HepG2 (cell line): ENCODE data around the gene HTATSF1. TPM values are rescaled to one million over a fixed set of nuclear protein-coding genes. Genes with fewer than 3 reads are reported as not detected.

Source experiments
- ATAC-seq: fragments of 200-7000 bp; cut with Tn5 transposase; 3 replicates; pipeline ENCODE4 v1.9.1; 2020; ENCODE audit warnings: mild to moderate bottlenecking, moderate library complexity
- BruUV-seq: library from RNA; stranded (reverse); fragments of 400-500 nt; replicated peaks from 2 replicates; lab custom pipeline; 2021; lab: Mats Ljungman, UMichigan
- CTCF ChIA-PET: fragments of 300-600 bp; formaldehyde crosslinking; extraction: SDS; loops from one replicate; lab custom pipeline; 2021; ENCODE audit warnings: low total read pairs, inconsistent platforms, low intra/inter-chr PET ratio; lab: Yijun Ruan, JAX
- POLR2A ChIA-PET: fragments of 350-600 bp; sonication (Branson Sonifier 250); formaldehyde crosslinking; loops from one replicate; lab custom pipeline; 2020; ENCODE audit warnings: antibody characterized with exemption, inconsistent platforms; lab: Yijun Ruan, JAX
- DNase-seq: peaks from one replicate; pipeline ENCODE4 v3.0.0-alpha.2; 2015; ENCODE audit warnings: low spot score
- FAIRE-seq: peaks from 3 replicates; lab custom pipeline; 2011; peaks lifted over from hg19 to GRCh38; lab: Jason Lieb, UNC
- H2AFZ ChIP-seq: one replicate; pipeline ENCODE4 v1.6.1; 2011; ENCODE audit warnings: low read length, inconsistent platforms
- H3K27ac ChIP-seq: fragments of 300-600 bp; 3 replicates; pipeline ENCODE4 v1.8.0; 2011; ENCODE audit warnings: mixed run types, mild to moderate bottlenecking, mixed read lengths, low read length, inconsistent platforms; ENCODE audit not compliant: insufficient read depth; ENCODE audit errors: extremely low read length
- H3K27me3 ChIP-seq, 2 experiments: fragments of 200-600 bp in 1 of 2; 2 replicates in 1 of 2; 3 replicates in 1 of 2; pipeline versions ENCODE4 v1.6.0 to v1.8.0; 2011; ENCODE audit warnings: low read length in 2 of 2, mild to moderate bottlenecking in 2 of 2, moderate library complexity in 2 of 2, inconsistent platforms in 1 of 2; ENCODE audit not compliant: insufficient read depth in 2 of 2, control insufficient read depth in 1 of 2
- H3K36me3 ChIP-seq, 2 experiments: fragments of 200-600 bp in 1 of 2; replicated peaks in 1 of 2; 2 replicates in 1 of 2; 3 replicates in 1 of 2; pipeline versions ENCODE4 v1.5.1 to v1.8.0; 2011; ENCODE audit warnings: low read length in 2 of 2, inconsistent platforms in 1 of 2; ENCODE audit not compliant: insufficient read depth in 2 of 2, control insufficient read depth in 1 of 2
- H3K4me1 ChIP-seq: 2 replicates; pipeline ENCODE4 v1.5.1; 2012; ENCODE audit warnings: low read length, inconsistent platforms; ENCODE audit not compliant: insufficient read depth
- H3K4me2 ChIP-seq: 2 replicates; pipeline ENCODE4 v1.6.0; 2011; ENCODE audit warnings: low read depth, low read length, inconsistent platforms
- H3K4me3 ChIP-seq, 3 experiments: fragments of 200-600 bp in 1 of 3; sonication (generic), shearing (Covaris generic) in 1 of 3; replicated peaks in 1 of 3; 2 replicates each; pipeline ENCODE4 v1.5.1; 2011 to 2016; ENCODE audit warnings: low read length in 3 of 3, inconsistent platforms in 2 of 3, low read depth in 2 of 3, mild to moderate bottlenecking in 2 of 3, control low read depth in 1 of 3, mixed read lengths in 1 of 3; ENCODE audit not compliant: insufficient read depth in 1 of 3
- H3K79me2 ChIP-seq: one replicate; pipeline ENCODE4 v1.6.1; 2011; ENCODE audit warnings: low read length, inconsistent platforms; ENCODE audit not compliant: insufficient read depth
- H3K9ac ChIP-seq: 2 replicates; pipeline ENCODE4 v1.6.0; 2011; ENCODE audit warnings: mild to moderate bottlenecking, low read depth, low read length, inconsistent platforms; ENCODE audit not compliant: insufficient read depth
- H3K9me3 ChIP-seq: 2 replicates; pipeline ENCODE4 v1.5.1; 2012; ENCODE audit warnings: mild to moderate bottlenecking, low read length
- H4K20me1 ChIP-seq: 2 replicates; pipeline ENCODE4 v1.6.0; 2011; ENCODE audit warnings: inconsistent platforms, mild to moderate bottlenecking, low read length, moderate library complexity; ENCODE audit not compliant: insufficient read depth
- ATF1 ChIP-seq: IDR thresholded peaks from 2 replicates; pipeline ENCODE4 v1.6.1; 2016; ENCODE audit warnings: mild to moderate bottlenecking, control low read depth
- ATF7-NPFF ChIP-seq: sonication (generic); formaldehyde crosslinking; IDR thresholded peaks from 2 replicates; pipeline ENCODE4 v1.8.1; 2023; ENCODE audit warnings: mild to moderate bottlenecking, low read depth, missing genetic modification reagents, moderate library complexity
- GPN1 ChIP-seq: sonication (generic); formaldehyde crosslinking; IDR thresholded peaks from 2 replicates; pipeline ENCODE4 v1.5.1; 2020; ENCODE audit warnings: missing genetic modification reagents, borderline replicate concordance
- KDM4B ChIP-seq: sonication (generic); formaldehyde crosslinking; IDR thresholded peaks from 2 replicates; pipeline ENCODE4 v1.4.0; 2020; ENCODE audit warnings: missing genetic modification reagents
- MYNN ChIP-seq: sonication (generic); formaldehyde crosslinking; IDR thresholded peaks from 2 replicates; pipeline ENCODE4 v1.4.0; 2020; ENCODE audit warnings: mild to moderate bottlenecking, low read depth, missing genetic modification reagents
- NR3C1 ChIP-seq: sonication (generic); formaldehyde crosslinking; IDR thresholded peaks from 2 replicates; pipeline ENCODE4 v1.4.0; 2020; ENCODE audit warnings: missing genetic modification reagents
- PAX8 ChIP-seq: sonication (generic); formaldehyde crosslinking; IDR thresholded peaks from 2 replicates; pipeline ENCODE4 v1.8.0; 2022; ENCODE audit warnings: mild to moderate bottlenecking, missing genetic modification reagents, borderline replicate concordance
- YEATS4 ChIP-seq: sonication (generic); formaldehyde crosslinking; IDR thresholded peaks from 2 replicates; pipeline ENCODE4 v1.4.0; 2020; ENCODE audit warnings: missing genetic modification reagents, borderline replicate concordance
- ZNF136 ChIP-seq: sonication (generic); formaldehyde crosslinking; IDR thresholded peaks from 2 replicates; pipeline ENCODE4 v1.8.1; 2022; ENCODE audit warnings: low read depth, mild to moderate bottlenecking, moderate library complexity, missing genetic modification reagents
- ZNF34 ChIP-seq: sonication (generic); formaldehyde crosslinking; IDR thresholded peaks from 2 replicates; pipeline ENCODE4 v1.4.0; 2020; ENCODE audit warnings: mild to moderate bottlenecking, missing genetic modification reagents, borderline replicate concordance
- ZNF430 ChIP-seq: sonication (generic); formaldehyde crosslinking; IDR thresholded peaks from 2 replicates; pipeline ENCODE4 v1.9.0; 2021; ENCODE audit warnings: mild to moderate bottlenecking, missing genetic modification reagents
- ZNF484 ChIP-seq: sonication (generic); formaldehyde crosslinking; IDR thresholded peaks from 2 replicates; pipeline ENCODE4 v1.5.1; 2020; ENCODE audit warnings: mild to moderate bottlenecking, low read depth, missing genetic modification reagents, borderline replicate concordance
- ZSCAN12 ChIP-seq: sonication (generic); formaldehyde crosslinking; IDR thresholded peaks from 2 replicates; pipeline ENCODE4 v1.9.0; 2021; ENCODE audit warnings: mild to moderate bottlenecking, missing genetic modification reagents
- WGBS: methylation state at CpG from one replicate; pipeline ENCODE4 v1.1.6; 2017; ENCODE audit warnings: low lambda C conversion rate; 5-methylcytosine and 5-hydroxymethylcytosine counted together
- in situ Hi-C: cut with HindIII; loops from 2 replicates; pipeline ENCODE4 v1.10.0; 2017; ENCODE audit warnings: low pct_unique_long_range_greater_than_20kb; ENCODE audit not compliant: extremely low pct_ligation_motif_present
- intact Hi-C: fragments of 100-400 bp; cut with micrococcal nuclease; formaldehyde crosslinking; loops from one replicate; pipeline ENCODE4 v1.10.0; 2022; ENCODE audit not compliant: unreplicated experiment
- polyA plus RNA-seq, 8 experiments: library from polyadenylated mRNA; depleted of rRNA in 3 of 8; stranded (reverse) in 7 of 8; unstranded in 1 of 8; fragments of >200 nt; fragmentation: Illumina TruSeq in 4 of 8; extraction: Trizol in 4 of 8; gene quantifications; 2 replicates each; pipeline versions ENCODE4 v1.2.1 to v1.2.3, GENCODE V29; 2011 to 2016; ENCODE audit warnings: low read depth in 4 of 8, missing spikeins in 1 of 8, mixed read lengths in 1 of 8; ENCODE audit not compliant: insufficient read depth in 1 of 8
- total RNA-seq, 5 experiments: library from RNA; depleted of rRNA; stranded (reverse); fragments of >200 nt; fragmentation: Illumina TruSeq; extraction: Trizol; gene quantifications; 2 replicates each; pipeline ENCODE4 v1.2.3, GENCODE V29; 2016; ENCODE audit warnings: low read depth in 1 of 5
- TF ChIP-seq, protein P1 (sequence below): sonication (generic); formaldehyde crosslinking; IDR thresholded peaks from 2 replicates; pipeline ENCODE4 v1.5.1; 2020; ENCODE audit warnings: missing genetic modification reagents, mild to moderate bottlenecking, borderline replicate concordance
- TF ChIP-seq, protein P2 (sequence below): sonication (generic); formaldehyde crosslinking; IDR thresholded peaks from 2 replicates; pipeline ENCODE4 v1.5.0; 2020; ENCODE audit warnings: missing genetic modification reagents, mild to moderate bottlenecking, borderline replicate concordance

Gene HTATSF1
- total and polyA plus RNA-seq, 2 of the 13 experiments (the other 11 are each of a cell fraction or from before 2014, with no cell fraction given): 0.57 to 40.5 TPM

DNA sequence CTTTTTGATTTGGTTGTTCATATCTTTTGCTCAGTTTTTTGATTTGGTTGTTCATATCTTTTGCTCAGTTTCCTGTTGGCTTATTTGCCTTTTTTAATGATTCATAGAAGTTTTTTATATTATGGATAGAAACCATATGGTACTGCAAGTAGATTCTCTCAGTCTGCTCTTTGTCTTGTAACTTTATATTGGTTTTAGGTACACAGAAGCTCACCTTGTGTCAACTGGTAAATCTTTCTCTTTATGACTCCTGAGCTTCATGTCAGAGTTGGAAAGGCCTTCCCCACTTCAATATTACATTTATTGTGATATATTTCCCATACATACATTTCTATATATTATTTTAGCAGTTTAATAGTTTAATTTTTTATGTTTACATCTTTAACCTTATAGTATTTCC is 26.4 kb downstream of the HTATSF1 start:
- in situ Hi-C loops: no loop called here

DNA sequence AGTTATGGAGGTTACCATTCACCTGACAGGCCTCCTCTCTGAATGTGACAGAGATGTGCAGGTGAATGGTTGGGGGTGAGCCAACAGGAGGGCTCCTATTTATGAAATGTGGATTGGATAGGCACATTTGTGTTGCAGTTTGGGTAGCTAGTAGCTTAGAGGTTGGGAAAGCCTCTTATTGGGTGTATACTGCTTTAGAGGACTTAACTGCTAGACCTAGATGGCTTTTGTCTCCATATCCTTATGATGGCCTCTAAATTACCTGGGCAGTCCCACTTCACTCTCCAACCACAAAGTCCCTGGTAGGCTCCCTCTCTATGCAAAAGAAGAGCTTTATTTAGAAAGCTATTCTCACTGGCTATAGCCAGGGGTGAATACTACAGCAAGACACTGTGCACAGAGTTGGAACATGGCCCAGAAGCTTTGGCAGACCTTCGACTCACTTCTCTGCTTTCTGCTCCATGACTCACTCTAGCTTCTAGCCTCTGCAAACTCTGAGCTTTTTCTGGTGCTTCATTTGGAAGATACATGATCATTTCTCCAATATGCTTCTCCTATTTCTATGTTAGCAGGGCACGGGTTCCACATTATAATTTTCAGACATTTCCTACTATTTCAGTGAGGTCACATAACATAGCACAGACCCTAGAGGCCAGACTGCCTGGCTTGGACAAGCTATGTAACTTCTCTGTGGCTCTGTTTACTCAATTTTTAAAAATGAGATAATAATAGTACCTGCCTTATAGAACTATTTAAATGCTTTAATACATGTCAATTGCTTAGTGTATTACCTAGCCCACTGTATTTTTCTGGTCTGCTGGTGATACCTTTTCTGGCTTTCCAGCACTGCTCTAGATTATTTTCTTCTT is 28.6 kb downstream of the HTATSF1 start:
- Histone ChIP-seq H3K4me3 (no peak overlapping the region), H2AFZ (no peak overlapping the region), H3K36me3 (no peaks in the 10 kb centered on the region), H4K20me1 (no peaks in the 10 kb centered on the region), H3K9ac (no peak overlapping the region), H3K4me2 (no peak overlapping the region), H3K27me3 (no peaks in the 10 kb centered on the region), H3K9me3 (no peaks in the 10 kb centered on the region), H3K79me2 (no peaks in the 10 kb centered on the region), H3K4me1 (no peaks in the 10 kb centered on the region), H3K27ac (no peak overlapping the region)
- in situ Hi-C loops (no loop called here), intact Hi-C loops (no loop called here)
- FAIRE-seq (no peak), ATAC-seq (no peak), DNase-seq (no peak)
- CTCF ChIA-PET: no interaction called here
- 0% methylated on average over 2 of the region's 2 CpGs for WGBS
- no TSS peak for BruUV-seq
- POLR2A ChIA-PET: no interaction called here
- no peak for TF ChIP-seq ATF1 (CRISPR knock-in tag)
- TF ChIP-seq ZNF430 (CRISPR knock-in tag): no peak
- TF ChIP-seq MYNN: no peak
- no peak for TF ChIP-seq NR3C1
- TF ChIP-seq, protein P1, sequence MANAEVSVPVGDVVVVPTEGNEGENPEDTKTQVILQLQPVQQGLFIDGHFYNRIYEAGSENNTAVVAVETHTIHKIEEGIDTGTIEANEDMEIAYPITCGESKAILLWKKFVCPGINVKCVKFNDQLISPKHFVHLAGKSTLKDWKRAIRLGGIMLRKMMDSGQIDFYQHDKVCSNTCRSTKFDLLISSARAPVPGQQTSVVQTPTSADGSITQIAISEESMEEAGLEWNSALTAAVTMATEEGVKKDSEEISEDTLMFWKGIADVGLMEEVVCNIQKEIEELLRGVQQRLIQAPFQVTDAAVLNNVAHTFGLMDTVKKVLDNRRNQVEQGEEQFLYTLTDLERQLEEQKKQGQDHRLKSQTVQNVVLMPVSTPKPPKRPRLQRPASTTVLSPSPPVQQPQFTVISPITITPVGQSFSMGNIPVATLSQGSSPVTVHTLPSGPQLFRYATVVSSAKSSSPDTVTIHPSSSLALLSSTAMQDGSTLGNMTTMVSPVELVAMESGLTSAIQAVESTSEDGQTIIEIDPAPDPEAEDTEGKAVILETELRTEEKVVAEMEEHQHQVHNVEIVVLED (CRISPR knock-in tag): no peak
- no peak for TF ChIP-seq ZNF136
- TF ChIP-seq ATF7-NPFF: no peak

More for the DNA sequence above, 26.4 kb downstream of the HTATSF1 start:
- Histone ChIP-seq H2AFZ (no peak overlapping the region), H3K27me3 (no peaks in the 10 kb centered on the region), H3K9me3 (no peaks in the 10 kb centered on the region), H3K4me2 (no peak overlapping the region), H3K27ac (no peak overlapping the region), H4K20me1 (no peaks in the 10 kb centered on the region), H3K4me3 (no peak overlapping the region), H3K36me3 (no peaks in the 10 kb centered on the region), H3K4me1 (no peaks in the 10 kb centered on the region), H3K9ac (no peak overlapping the region), H3K79me2 (no peaks in the 10 kb centered on the region)
- no TSS peak for BruUV-seq
- intact Hi-C loops: no loop called here
- FAIRE-seq: no peak
- no peak for DNase-seq
- ChIA-PET POLR2A (no interaction called here), CTCF (no interaction called here)
- no peak for ATAC-seq
- TF ChIP-seq, protein P2, sequence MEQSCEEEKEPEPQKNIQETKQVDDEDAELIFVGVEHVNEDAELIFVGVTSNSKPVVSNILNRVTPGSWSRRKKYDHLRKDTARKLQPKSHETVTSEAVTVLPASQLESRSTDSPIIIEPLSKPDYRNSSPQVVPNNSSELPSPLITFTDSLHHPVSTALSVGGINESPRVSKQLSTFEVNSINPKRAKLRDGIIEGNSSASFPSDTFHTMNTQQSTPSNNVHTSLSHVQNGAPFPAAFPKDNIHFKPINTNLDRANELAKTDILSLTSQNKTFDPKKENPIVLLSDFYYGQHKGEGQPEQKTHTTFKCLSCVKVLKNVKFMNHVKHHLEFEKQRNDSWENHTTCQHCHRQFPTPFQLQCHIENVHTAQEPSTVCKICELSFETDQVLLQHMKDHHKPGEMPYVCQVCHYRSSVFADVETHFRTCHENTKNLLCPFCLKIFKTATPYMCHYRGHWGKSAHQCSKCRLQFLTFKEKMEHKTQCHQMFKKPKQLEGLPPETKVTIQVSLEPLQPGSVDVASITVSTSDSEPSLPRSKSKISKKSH: no peak
- no peak for TF ChIP-seq YEATS4 (CRISPR knock-in tag)
- TF ChIP-seq PAX8: no peak
- no peak for TF ChIP-seq GPN1 (CRISPR knock-in tag)
- no peak for TF ChIP-seq KDM4B (CRISPR knock-in tag)
- no peak for TF ChIP-seq ZSCAN12 (CRISPR knock-in tag)
- no peak for TF ChIP-seq ZNF34 (CRISPR knock-in tag)
- no peak for TF ChIP-seq ZNF484 (CRISPR knock-in tag)
